ENCODE measurements around the gene GRHL3.

GRHL3 gene

DNA sequence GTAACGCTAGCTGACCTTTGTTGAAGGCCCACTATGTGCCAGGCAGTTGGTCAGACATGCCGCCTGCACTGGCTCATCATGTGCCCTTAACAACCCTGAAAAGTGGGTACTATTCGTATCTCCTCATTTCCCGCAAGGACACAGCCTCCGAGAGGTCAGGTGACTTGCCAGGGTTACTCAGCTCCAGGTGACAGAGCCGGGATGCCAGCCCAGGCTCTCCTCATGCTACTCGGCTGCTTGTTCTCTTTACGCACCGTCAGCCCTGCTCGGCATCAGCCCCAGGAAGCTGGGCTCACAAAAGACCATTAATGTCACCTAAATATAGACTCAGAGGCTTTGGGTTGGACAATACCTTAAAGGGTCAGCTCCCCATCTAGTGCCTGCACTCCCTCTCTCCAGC, 29.0 kb downstream of the GRHL3 start:
- TF ChIP-seq, protein P1, sequence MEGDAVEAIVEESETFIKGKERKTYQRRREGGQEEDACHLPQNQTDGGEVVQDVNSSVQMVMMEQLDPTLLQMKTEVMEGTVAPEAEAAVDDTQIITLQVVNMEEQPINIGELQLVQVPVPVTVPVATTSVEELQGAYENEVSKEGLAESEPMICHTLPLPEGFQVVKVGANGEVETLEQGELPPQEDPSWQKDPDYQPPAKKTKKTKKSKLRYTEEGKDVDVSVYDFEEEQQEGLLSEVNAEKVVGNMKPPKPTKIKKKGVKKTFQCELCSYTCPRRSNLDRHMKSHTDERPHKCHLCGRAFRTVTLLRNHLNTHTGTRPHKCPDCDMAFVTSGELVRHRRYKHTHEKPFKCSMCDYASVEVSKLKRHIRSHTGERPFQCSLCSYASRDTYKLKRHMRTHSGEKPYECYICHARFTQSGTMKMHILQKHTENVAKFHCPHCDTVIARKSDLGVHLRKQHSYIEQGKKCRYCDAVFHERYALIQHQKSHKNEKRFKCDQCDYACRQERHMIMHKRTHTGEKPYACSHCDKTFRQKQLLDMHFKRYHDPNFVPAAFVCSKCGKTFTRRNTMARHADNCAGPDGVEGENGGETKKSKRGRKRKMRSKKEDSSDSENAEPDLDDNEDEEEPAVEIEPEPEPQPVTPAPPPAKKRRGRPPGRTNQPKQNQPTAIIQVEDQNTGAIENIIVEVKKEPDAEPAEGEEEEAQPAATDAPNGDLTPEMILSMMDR (IDR thresholded peaks at IDR 0.05): no peak
- no peaks in the 10 kb centered on the region for H3K27me3 ChIP-seq (ENCODE audit: control insufficient read depth, insufficient read depth, low read length)
- no peak overlapping the region for H3K4me3 ChIP-seq (ENCODE audit: low read depth, low read length)
- H3K4me1 ChIP-seq: no peaks in the 10 kb centered on the region
- H2AFZ ChIP-seq: no peak overlapping the region
- H3K4me2 ChIP-seq (ENCODE audit: low read length): no peak overlapping the region
- no peak overlapping the region for H3K27ac ChIP-seq
- H3K9ac ChIP-seq: no peak overlapping the region
- H3K79me2 ChIP-seq: no peaks in the 10 kb centered on the region
- H3K36me3 ChIP-seq (ENCODE audit: control insufficient read depth, insufficient read depth, low read length): no peaks in the 10 kb centered on the region
- H3K9me3 ChIP-seq (ENCODE audit: control insufficient read depth, low read length): no peaks in the 10 kb centered on the region

DNA sequence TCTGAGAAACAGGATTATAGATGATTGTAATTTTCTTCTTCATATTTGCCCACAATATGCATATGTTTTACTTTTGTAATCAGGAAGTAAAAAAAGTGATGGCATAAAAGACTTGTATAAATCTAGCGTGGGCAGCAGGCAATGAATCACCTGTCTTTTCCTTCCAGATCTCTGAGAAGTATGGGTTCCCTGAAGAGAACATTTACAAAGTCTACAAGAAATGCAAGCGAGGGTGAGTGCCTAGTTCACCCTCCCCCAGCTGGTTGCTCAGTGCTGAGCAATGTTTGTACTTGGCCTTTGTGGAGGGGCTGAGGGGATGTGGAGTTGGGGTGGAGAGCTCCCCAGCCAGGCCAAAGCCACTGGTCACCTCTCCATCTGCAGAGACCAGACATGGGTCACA, 30.7 kb downstream of the GRHL3 start:
- Histone ChIP-seq H3K4me1 (no peaks in the 10 kb centered on the region), H2AFZ (no peak overlapping the region), H3K27me3 (ENCODE audit: control insufficient read depth, insufficient read depth, low read length) (no peaks in the 10 kb centered on the region), H3K79me2 (no peaks in the 10 kb centered on the region), H3K9ac (no peak overlapping the region), H3K4me3 (ENCODE audit: low read depth, low read length) (no peak overlapping the region), H3K9me3 (ENCODE audit: control insufficient read depth, low read length) (no peaks in the 10 kb centered on the region), H3K36me3 (ENCODE audit: control insufficient read depth, insufficient read depth, low read length) (no peaks in the 10 kb centered on the region), H3K4me2 (ENCODE audit: low read length) (no peak overlapping the region), H3K27ac (no peak overlapping the region)
- TF ChIP-seq, protein P1 (IDR thresholded peaks at IDR 0.05): no peak

DNA sequence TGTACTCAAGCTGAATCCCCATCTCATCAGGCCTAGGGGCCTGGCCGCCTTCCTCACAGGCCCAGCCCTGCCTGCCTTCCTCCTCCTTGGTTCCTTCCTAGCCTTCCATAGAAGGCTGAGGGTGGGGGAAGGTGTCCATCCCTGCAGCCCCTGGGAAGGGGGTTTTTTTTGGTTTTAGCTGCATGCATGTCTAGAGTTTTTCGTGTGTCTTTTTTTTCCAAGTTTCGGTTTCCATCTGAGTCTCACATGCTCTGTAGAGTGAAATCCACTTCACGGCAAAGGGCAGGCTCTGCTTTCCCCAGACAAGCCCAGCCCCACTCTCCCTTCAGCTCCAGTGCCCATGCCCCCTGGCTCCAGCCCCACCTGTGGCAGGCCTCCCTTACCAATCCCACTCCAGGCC, 32.1 kb downstream of the GRHL3 start:
- TF ChIP-seq, protein P1 (IDR thresholded peaks at IDR 0.05): no peak
- Histone ChIP-seq H3K4me1 (no peaks in the 10 kb centered on the region), H3K9me3 (ENCODE audit: control insufficient read depth, low read length) (no peaks in the 10 kb centered on the region), H3K79me2 (no peaks in the 10 kb centered on the region), H3K27me3 (ENCODE audit: control insufficient read depth, insufficient read depth, low read length) (no peaks in the 10 kb centered on the region), H3K4me2 (ENCODE audit: low read length) (no peak overlapping the region), H2AFZ (no peak overlapping the region), H3K9ac (no peak overlapping the region), H3K4me3 (ENCODE audit: low read depth, low read length) (no peak overlapping the region), H3K36me3 (ENCODE audit: control insufficient read depth, insufficient read depth, low read length) (no peaks in the 10 kb centered on the region), H3K27ac (no peak overlapping the region)

DNA sequence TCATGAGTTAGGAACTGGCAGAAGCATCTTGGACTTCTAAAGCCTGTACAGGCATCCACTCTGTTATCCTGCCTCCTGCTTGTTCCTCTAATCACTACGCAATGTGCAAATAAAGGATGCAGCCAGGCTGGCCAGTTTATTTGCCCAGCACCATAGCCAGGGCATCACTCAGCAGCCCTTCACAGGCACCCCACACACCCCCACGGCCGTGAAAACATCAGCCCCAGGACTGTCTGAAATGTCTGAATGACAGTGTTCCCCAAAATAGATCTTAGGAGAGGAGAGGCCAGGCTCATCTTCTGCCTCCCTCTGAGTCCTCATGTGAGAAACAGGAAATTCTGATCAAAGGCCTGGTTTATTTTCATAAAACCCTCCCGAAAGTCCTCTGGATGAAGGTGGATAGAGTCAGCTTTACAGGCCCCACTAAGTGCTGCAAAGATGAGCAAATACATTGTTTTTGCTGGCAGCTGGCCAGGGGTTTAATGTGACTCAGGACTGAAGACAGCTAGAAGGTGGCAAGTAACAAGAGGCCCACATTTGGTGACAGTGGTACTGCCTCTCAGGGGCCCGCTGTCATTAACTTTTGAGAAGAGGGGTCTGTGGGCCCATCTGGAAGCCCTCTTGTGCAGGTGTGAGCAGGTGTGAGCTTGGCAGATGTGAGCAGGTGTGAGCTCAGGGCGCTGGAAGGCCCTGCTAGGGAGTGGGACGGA, 32.9 kb downstream of the GRHL3 start:
- Histone ChIP-seq H3K4me3 (ENCODE audit: low read depth, low read length) (no peak overlapping the region), H3K27me3 (ENCODE audit: control insufficient read depth, insufficient read depth, low read length) (no peaks in the 10 kb centered on the region), H3K4me1 (no peaks in the 10 kb centered on the region), H3K79me2 (no peaks in the 10 kb centered on the region), H3K9ac (no peak overlapping the region), H3K27ac (no peak overlapping the region), H3K36me3 (ENCODE audit: control insufficient read depth, insufficient read depth, low read length) (no peaks in the 10 kb centered on the region), H2AFZ (no peak overlapping the region), H3K9me3 (ENCODE audit: control insufficient read depth, low read length) (no peaks in the 10 kb centered on the region), H3K4me2 (ENCODE audit: low read length) (no peak overlapping the region)
- TF ChIP-seq, protein P1 (IDR thresholded peaks at IDR 0.05): no peak

DNA sequence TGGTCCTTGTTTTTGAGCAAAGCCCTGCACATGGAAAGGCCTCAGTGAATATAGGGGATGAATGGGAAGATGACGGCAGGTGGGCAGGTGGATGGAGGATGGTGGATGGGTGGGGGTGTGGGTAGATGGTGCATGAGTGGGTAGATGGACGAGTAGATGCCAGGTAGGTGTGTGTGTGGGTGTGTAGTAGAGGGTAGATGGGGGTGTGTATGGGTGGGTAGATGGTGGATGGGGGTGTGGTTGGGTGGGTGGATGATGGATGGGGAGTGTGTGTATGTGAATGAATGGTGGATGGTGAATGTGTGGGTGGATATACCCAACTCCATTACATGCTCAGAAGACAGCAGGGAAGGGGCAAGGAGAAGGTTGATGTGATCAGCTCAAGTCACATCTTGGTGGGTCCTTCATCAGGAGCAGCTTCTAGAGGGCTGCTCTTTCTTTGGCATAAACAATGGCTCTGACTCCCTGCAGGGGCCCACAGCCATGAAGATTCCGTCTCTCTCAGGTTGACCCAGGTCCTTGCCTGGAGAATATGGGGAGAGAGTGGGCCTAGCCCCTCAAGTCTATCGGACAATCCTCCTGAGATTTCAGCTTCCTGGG, 34.2 kb downstream of the GRHL3 start:
- no peaks in the 10 kb centered on the region for H3K4me1 ChIP-seq
- H3K4me3 ChIP-seq (ENCODE audit: low read depth, low read length): no peak overlapping the region
- H3K27ac ChIP-seq: no peak overlapping the region
- no peaks in the 10 kb centered on the region for H3K79me2 ChIP-seq
- no peak overlapping the region for H2AFZ ChIP-seq
- TF ChIP-seq, protein P1 (IDR thresholded peaks at IDR 0.05): no peak
- no peaks in the 10 kb centered on the region for H3K36me3 ChIP-seq (ENCODE audit: control insufficient read depth, insufficient read depth, low read length)
- H3K9me3 ChIP-seq (ENCODE audit: control insufficient read depth, low read length): no peaks in the 10 kb centered on the region
- no peak overlapping the region for H3K4me2 ChIP-seq (ENCODE audit: low read length)
- H3K9ac ChIP-seq: no peak overlapping the region
- no peaks in the 10 kb centered on the region for H3K27me3 ChIP-seq (ENCODE audit: control insufficient read depth, insufficient read depth, low read length)
